HEK293T (cell line): Measurements from ENCODE around the gene MX1.

ENCODE experiments used
- CTCF ChIA-PET: fragments of 350-600 bp; formaldehyde crosslinking; extraction: SDS; loops from one replicate; lab custom pipeline; 2021; ENCODE audit warnings: antibody characterized with exemption, inconsistent platforms; lab: Yijun Ruan, JAX
- POLR2A ChIA-PET: fragments of 350-600 bp; formaldehyde crosslinking; extraction: SDS; loops from one replicate; lab custom pipeline; 2020; ENCODE audit warnings: antibody characterized with exemption, inconsistent platforms; lab: Yijun Ruan, JAX
- DNase-seq: peaks from one replicate; pipeline ENCODE4 v3.0.0; 2012; ENCODE audit warnings: mixed read lengths; ENCODE audit errors: extremely low spot score
- ARNT ChIP-seq: fragments of 450-650 bp; IDR thresholded peaks from 2 replicates; pipeline ENCODE4 v1.6.1; 2017; ENCODE audit warnings: mild to moderate bottlenecking
- BHLHE40 ChIP-seq: fragments of 450-650 bp; IDR thresholded peaks from 2 replicates; pipeline ENCODE4 v1.6.1; 2016; ENCODE audit warnings: mild to moderate bottlenecking, moderate library complexity, borderline replicate concordance
- CTBP1 ChIP-seq: fragments of 450-650 bp; IDR thresholded peaks from 2 replicates; pipeline ENCODE4 v1.6.1; 2016; ENCODE audit warnings: borderline replicate concordance
- ELF4 ChIP-seq: fragments of 450-650 bp; IDR thresholded peaks from 2 replicates; pipeline ENCODE4 v1.6.1; 2017; ENCODE audit warnings: antibody characterized with exemption
- FOXA1 ChIP-seq: fragments of 450-650 bp; IDR thresholded peaks from 2 replicates; pipeline ENCODE4 v1.6.1; 2016; ENCODE audit warnings: mild to moderate bottlenecking
- FOXK2 ChIP-seq: fragments of 450-650 bp; IDR thresholded peaks from 2 replicates; pipeline ENCODE4 v1.6.1; 2016; ENCODE audit warnings: mild to moderate bottlenecking
- FOXM1 ChIP-seq: fragments of 450-650 bp; IDR thresholded peaks from 2 replicates; pipeline ENCODE4 v1.6.1; 2017; ENCODE audit warnings: mild to moderate bottlenecking, borderline replicate concordance
- HDGF ChIP-seq: fragments of 450-650 bp; IDR thresholded peaks from 2 replicates; pipeline ENCODE4 v1.6.1; 2017; ENCODE audit warnings: antibody characterized with exemption, borderline replicate concordance
- L3MBTL2 ChIP-seq: fragments of 450-650 bp; conservative IDR thresholded peaks from 2 replicates; pipeline ENCODE4 v1.6.1; 2016; ENCODE audit warnings: mild to moderate bottlenecking
- LEF1 ChIP-seq: fragments of 450-650 bp; IDR thresholded peaks from 2 replicates; pipeline ENCODE4 v1.6.1; 2017; ENCODE audit warnings: mild to moderate bottlenecking, borderline replicate concordance
- NFRKB ChIP-seq: fragments of 450-650 bp; IDR thresholded peaks from 2 replicates; pipeline ENCODE4 v1.6.1; 2016; ENCODE audit warnings: mild to moderate bottlenecking, moderate library complexity
- PKNOX1 ChIP-seq: fragments of 450-650 bp; IDR thresholded peaks from 2 replicates; pipeline ENCODE4 v1.6.1; 2016
- SP1 ChIP-seq: fragments of 450-650 bp; IDR thresholded peaks from 2 replicates; pipeline ENCODE4 v1.6.1; 2017
- SUZ12 ChIP-seq: fragments of 450-650 bp; IDR thresholded peaks from 2 replicates; pipeline ENCODE4 v1.6.1; 2016; ENCODE audit warnings: mild to moderate bottlenecking
- TARDBP ChIP-seq: fragments of 450-650 bp; IDR thresholded peaks from 2 replicates; pipeline ENCODE4 v1.6.1; 2016
- ZNF384 ChIP-seq: fragments of 450-650 bp; IDR thresholded peaks from 2 replicates; pipeline ENCODE4 v1.6.1; 2016

Gene MX1

GRCh38 chr21:41398831-41399230 lies 27.2 kb upstream of the MX1 start:
- ChIA-PET CTCF (no interaction called here), POLR2A (no interaction called here)
- no peak for TF ChIP-seq TARDBP
- no peak for TF ChIP-seq SUZ12
- TF ChIP-seq SP1, result no peak
- DNase-seq, result no peak

- ChIA-PET CTCF (no interaction called here), POLR2A (no interaction called here)
- TF ChIP-seq PKNOX1, result no peak
- no peak for TF ChIP-seq ZNF384
- no peak for TF ChIP-seq FOXK2
- no peak for TF ChIP-seq ARNT
- no peak for TF ChIP-seq FOXA1
- no peak for TF ChIP-seq FOXM1
- TF ChIP-seq LEF1, result no peak
- no peak for TF ChIP-seq TARDBP
- DNase-seq, result no peak
Measured at GRCh38 chr21:41399246-41399800, 26.7 kb upstream of the MX1 start.

- TF ChIP-seq L3MBTL2, result no peak
- TF ChIP-seq ELF4, result no peak
- TF ChIP-seq ARNT, result no peak
- TF ChIP-seq CTBP1, result no peak
- no peak for TF ChIP-seq SP1
- no peak for TF ChIP-seq FOXM1
- no peak for TF ChIP-seq NFRKB
- TF ChIP-seq SUZ12, result no peak
- TF ChIP-seq LEF1, result no peak
- TF ChIP-seq HDGF, result no peak
- no peak for TF ChIP-seq PKNOX1
- TF ChIP-seq FOXA1, result no peak
- TF ChIP-seq ZNF384, result no peak
- TF ChIP-seq TARDBP, result no peak
- no peak for DNase-seq
- ChIA-PET CTCF (no interaction called here), POLR2A (no interaction called here)
Measured at GRCh38 chr21:41402231-41402630, 23.8 kb upstream of the MX1 start.

GRCh38 chr21:41402796-41403195 lies 23.2 kb upstream of the MX1 start:
- TF ChIP-seq ARNT (no peak), LEF1 (no peak), TARDBP (no peak), FOXM1 (no peak)
- ChIA-PET CTCF (no interaction called here), POLR2A (no interaction called here)
- DNase-seq, result no peak

GRCh38 chr21:41403331-41403730 lies 22.7 kb upstream of the MX1 start:
- ChIA-PET CTCF (no interaction called here), POLR2A (no interaction called here)
- no peak for TF ChIP-seq TARDBP
- no peak for TF ChIP-seq L3MBTL2
- no peak for TF ChIP-seq FOXM1
- TF ChIP-seq CTBP1, result no peak
- TF ChIP-seq PKNOX1, result no peak
- no peak for TF ChIP-seq ELF4
- no peak for TF ChIP-seq ZNF384
- no peak for DNase-seq

- DNase-seq, result no peak
- ChIA-PET CTCF (no interaction called here), POLR2A (no interaction called here)
- TF ChIP-seq CTBP1 (no peak), ZNF384 (no peak), SP1 (no peak), LEF1 (no peak), SUZ12 (no peak), ARNT (no peak), TARDBP (no peak), BHLHE40 (no peak), FOXK2 (no peak), FOXM1 (no peak), FOXA1 (no peak), NFRKB (no peak), L3MBTL2 (no peak), HDGF (no peak), ELF4 (no peak), PKNOX1 (no peak)
Measured at GRCh38 chr21:41403966-41404365, 22.1 kb upstream of the MX1 start.

- DNase-seq, result no peak
- TF ChIP-seq ZNF384 (no peak), LEF1 (no peak), SP1 (no peak), HDGF (no peak), FOXK2 (no peak), L3MBTL2 (no peak), CTBP1 (no peak), TARDBP (no peak), FOXM1 (no peak), ARNT (no peak), FOXA1 (no peak)
- CTCF ChIA-PET, result no interaction called here
- POLR2A ChIA-PET, result no interaction called here
Measured at GRCh38 chr21:41405321-41405720, 20.7 kb upstream of the MX1 start.
